ENCODE data around the gene CYP2C8. TPM values are rescaled to one million over a fixed set of nuclear protein-coding genes. Genes with fewer than 3 reads are reported as not detected.
A peak's percentile ranks its signal among the peaks of the same experiment; 100 is the strongest.

The CYP2C8 gene
- total and polyA plus RNA-seq, 2 experiments from 2014 or later = 2.2 to 4.1 TPM

DNA sequence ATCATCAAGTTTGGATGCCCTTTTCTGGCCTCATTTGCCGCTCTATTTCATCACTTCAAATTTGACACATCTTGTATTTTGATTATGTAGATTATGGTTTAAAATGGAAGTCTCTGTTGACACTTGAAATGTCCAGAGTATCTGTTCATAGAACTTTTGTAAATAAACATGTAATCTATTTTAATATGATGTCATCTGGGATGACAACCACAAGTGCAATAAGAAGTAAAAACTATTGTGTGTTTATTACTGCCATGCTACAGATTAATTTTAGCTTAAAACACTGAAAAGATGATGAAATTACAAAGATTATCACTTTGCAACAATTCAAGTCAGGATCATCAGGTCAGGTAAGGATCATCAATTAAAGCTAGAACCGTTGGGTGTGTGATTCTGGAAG lies 30.0 kb downstream of the CYP2C8 start:
- H4K20me1 ChIP-seq (ENCODE audit: insufficient read depth, poor library complexity, severe bottlenecking) = no peaks in the 10 kb centered on the region
- DNase-seq (ENCODE audit: low spot score) = no peak
- no peaks in the 10 kb centered on the region for H3K79me2 ChIP-seq
- H2AFZ ChIP-seq = no peak overlapping the region
- H3K4me3 ChIP-seq = no peak overlapping the region
- TF ChIP-seq EZH2phosphoT487 (IDR thresholded peaks at IDR 0.05; ENCODE audit: low read depth, severe bottlenecking, unreplicated experiment) (no peak), EZH2 (IDR thresholded peaks at IDR 0.05; ENCODE audit: borderline replicate concordance) (no peak)
- TF ChIP-seq, protein P1, sequence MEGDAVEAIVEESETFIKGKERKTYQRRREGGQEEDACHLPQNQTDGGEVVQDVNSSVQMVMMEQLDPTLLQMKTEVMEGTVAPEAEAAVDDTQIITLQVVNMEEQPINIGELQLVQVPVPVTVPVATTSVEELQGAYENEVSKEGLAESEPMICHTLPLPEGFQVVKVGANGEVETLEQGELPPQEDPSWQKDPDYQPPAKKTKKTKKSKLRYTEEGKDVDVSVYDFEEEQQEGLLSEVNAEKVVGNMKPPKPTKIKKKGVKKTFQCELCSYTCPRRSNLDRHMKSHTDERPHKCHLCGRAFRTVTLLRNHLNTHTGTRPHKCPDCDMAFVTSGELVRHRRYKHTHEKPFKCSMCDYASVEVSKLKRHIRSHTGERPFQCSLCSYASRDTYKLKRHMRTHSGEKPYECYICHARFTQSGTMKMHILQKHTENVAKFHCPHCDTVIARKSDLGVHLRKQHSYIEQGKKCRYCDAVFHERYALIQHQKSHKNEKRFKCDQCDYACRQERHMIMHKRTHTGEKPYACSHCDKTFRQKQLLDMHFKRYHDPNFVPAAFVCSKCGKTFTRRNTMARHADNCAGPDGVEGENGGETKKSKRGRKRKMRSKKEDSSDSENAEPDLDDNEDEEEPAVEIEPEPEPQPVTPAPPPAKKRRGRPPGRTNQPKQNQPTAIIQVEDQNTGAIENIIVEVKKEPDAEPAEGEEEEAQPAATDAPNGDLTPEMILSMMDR (IDR thresholded peaks at IDR 0.05; ENCODE audit: poor library complexity) = no peak
- H3K4me1 ChIP-seq (ENCODE audit: insufficient read depth) = no peaks in the 10 kb centered on the region
- WGBS (ENCODE audit: low lambda C conversion rate, missing lambda C conversion rate) = 93% methylated on average over 2 of the region's 2 CpGs
- H3K9me2 ChIP-seq (replicated peaks; ENCODE audit: insufficient read depth) = no peaks in the 10 kb centered on the region
- no peaks in the 10 kb centered on the region for H3K9me3 ChIP-seq (ENCODE audit: low read depth)
- H3K27me3 ChIP-seq = no peaks in the 10 kb centered on the region
- H3K27ac ChIP-seq = no peak overlapping the region
- H3K36me3 ChIP-seq (replicated peaks; ENCODE audit: insufficient read depth, low read depth) = no peaks in the 10 kb centered on the region
- H3K4me2 ChIP-seq = no peak overlapping the region

DNA sequence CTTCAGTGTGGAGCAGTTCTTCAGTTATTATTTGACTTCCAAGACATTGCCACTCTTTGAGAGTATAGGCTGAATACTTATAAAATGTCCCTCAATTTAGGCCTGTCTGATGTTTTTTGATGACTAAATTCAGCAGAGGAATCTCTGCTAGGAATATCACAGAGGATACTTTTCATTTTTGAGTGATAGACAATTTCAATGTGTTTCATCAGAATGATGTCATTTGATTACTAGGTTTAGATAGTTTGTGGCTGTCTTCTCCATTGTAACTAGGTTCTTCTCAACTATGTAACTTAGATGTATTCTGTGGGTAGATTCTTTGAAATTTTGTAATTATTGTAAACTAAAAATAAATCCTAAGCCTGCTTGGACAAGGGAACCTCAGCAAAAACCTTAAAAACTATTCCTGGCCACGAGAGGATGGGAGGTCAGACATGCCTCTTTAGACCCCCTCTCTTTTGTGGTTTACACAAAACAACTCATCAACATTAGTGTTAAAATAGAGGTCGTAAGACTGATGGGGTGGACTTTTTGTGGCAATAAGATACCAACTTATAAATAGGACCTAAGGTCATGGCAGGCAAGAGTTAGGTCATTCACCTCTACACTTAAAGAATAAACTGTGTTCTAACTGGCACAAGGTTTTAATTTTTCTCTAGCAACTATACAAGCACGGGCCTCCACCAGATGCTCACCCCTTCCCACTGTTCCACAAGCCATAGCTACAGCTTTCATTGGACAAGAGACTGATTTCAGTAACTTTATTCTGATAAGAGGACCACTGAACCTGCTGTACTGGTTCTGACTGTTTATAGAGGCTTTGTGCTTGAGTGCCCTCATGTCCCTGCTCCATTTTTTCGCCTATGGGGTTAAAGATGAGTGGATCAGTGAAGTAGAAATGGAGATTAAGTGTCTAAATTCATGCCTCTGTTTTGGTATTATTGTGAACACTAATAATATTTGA lies 33.7 kb downstream of the CYP2C8 start:
- Histone ChIP-seq H3K4me2 (no peak overlapping the region), H3K27ac (no peak overlapping the region), H3K9me2 (replicated peaks; ENCODE audit: insufficient read depth) (no peaks in the 10 kb centered on the region), H3K27me3 (no peaks in the 10 kb centered on the region), H2AFZ (no peak overlapping the region), H3K79me2 (no peaks in the 10 kb centered on the region), H3K9me3 (ENCODE audit: low read depth) (no peaks in the 10 kb centered on the region), H3K4me1 (ENCODE audit: insufficient read depth) (no peaks in the 10 kb centered on the region), H3K36me3 (replicated peaks; ENCODE audit: insufficient read depth, low read depth) (no peaks in the 10 kb centered on the region), H3K4me3 (no peak overlapping the region), H4K20me1 (ENCODE audit: insufficient read depth, poor library complexity, severe bottlenecking) (no peaks in the 10 kb centered on the region)
- no peak for DNase-seq (ENCODE audit: low spot score)
- 45% methylated on average over 4 of the region's 4 CpGs for WGBS (ENCODE audit: low lambda C conversion rate, missing lambda C conversion rate)
- no peak for TF ChIP-seq EZH2 (IDR thresholded peaks at IDR 0.05; ENCODE audit: borderline replicate concordance)
- TF ChIP-seq, protein P1 (IDR thresholded peaks at IDR 0.05; ENCODE audit: poor library complexity) = no peak
- TF ChIP-seq EZH2phosphoT487 (IDR thresholded peaks at IDR 0.05; ENCODE audit: low read depth, severe bottlenecking, unreplicated experiment) = no peak

DNA sequence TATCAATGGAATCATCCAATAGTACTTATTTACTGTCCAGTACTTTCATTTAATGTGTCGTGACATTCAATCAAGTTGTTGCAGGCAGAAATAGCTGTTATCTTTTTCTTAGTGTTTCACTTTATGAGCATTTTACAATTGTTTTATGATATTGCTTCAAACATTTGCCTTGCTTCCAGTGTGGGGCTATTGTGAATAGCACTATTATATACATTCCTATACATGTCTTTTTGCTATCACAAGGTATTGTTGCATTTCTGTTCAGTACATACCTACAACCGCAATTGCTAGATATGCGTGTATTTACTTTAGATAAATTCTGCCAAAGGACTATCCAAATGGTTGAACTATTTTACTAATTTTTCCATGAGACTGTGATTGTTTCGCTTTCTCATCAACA lies 34.9 kb downstream of the CYP2C8 start:
- Histone ChIP-seq H3K27me3 (no peaks in the 10 kb centered on the region), H3K79me2 (no peaks in the 10 kb centered on the region), H3K9me3 (ENCODE audit: low read depth) (no peaks in the 10 kb centered on the region), H3K4me1 (ENCODE audit: insufficient read depth) (no peaks in the 10 kb centered on the region), H3K9me2 (replicated peaks; ENCODE audit: insufficient read depth) (no peaks in the 10 kb centered on the region), H3K4me3 (no peak overlapping the region), H3K27ac (no peak overlapping the region), H3K36me3 (replicated peaks; ENCODE audit: insufficient read depth, low read depth) (no peaks in the 10 kb centered on the region), H3K4me2 (peak overlapping the region; percentile 23), H4K20me1 (ENCODE audit: insufficient read depth, poor library complexity, severe bottlenecking) (no peaks in the 10 kb centered on the region), H2AFZ (no peak overlapping the region)
- TF ChIP-seq EZH2 (IDR thresholded peaks at IDR 0.05; ENCODE audit: borderline replicate concordance) (no peak), EZH2phosphoT487 (IDR thresholded peaks at IDR 0.05; ENCODE audit: low read depth, severe bottlenecking, unreplicated experiment) (no peak)
- TF ChIP-seq, protein P1 (IDR thresholded peaks at IDR 0.05; ENCODE audit: poor library complexity) = no peak
- DNase-seq (ENCODE audit: low spot score) = no peak
- 72% methylated on average over 4 of the region's 4 CpGs for WGBS (ENCODE audit: low lambda C conversion rate, missing lambda C conversion rate)
